Ishikawa (cell line): ENCODE measurements around the gene HOXD4.

Experiments
- CEBPB ChIP-seq: IDR thresholded peaks from 2 replicates; pipeline ENCODE4 v1.6.1; 2012
- EGR1 ChIP-seq: IDR thresholded peaks from 2 replicates; pipeline ENCODE4 v1.6.1; 2012
- EP300 ChIP-seq: IDR thresholded peaks from 2 replicates; pipeline ENCODE4 v1.6.1; 2012; ENCODE audit warnings: borderline replicate concordance
- MAX ChIP-seq: IDR thresholded peaks from 2 replicates; pipeline ENCODE4 v1.6.1; 2012
- NFIC ChIP-seq: IDR thresholded peaks from 2 replicates; pipeline ENCODE4 v1.6.1; 2012
- RAD21 ChIP-seq: IDR thresholded peaks from 2 replicates; pipeline ENCODE4 v1.6.1; 2012; ENCODE audit warnings: low read depth
- REST ChIP-seq: IDR thresholded peaks from 2 replicates; pipeline ENCODE4 v1.6.1; 2012; ENCODE audit warnings: low read depth, mild to moderate bottlenecking
- TAF1 ChIP-seq: IDR thresholded peaks from 2 replicates; pipeline ENCODE4 v1.6.1; 2012; ENCODE audit warnings: low read depth, mild to moderate bottlenecking
- TCF12 ChIP-seq: IDR thresholded peaks from 2 replicates; pipeline ENCODE4 v1.6.1; 2012; ENCODE audit warnings: low read depth
- TEAD4 ChIP-seq: IDR thresholded peaks from 2 replicates; pipeline ENCODE4 v1.6.1; 2012
- USF1 ChIP-seq: IDR thresholded peaks from 2 replicates; pipeline ENCODE4 v1.6.1; 2012
- YY1 ChIP-seq: IDR thresholded peaks from 2 replicates; pipeline ENCODE4 v1.6.1; 2012; ENCODE audit warnings: low read depth

DNA sequence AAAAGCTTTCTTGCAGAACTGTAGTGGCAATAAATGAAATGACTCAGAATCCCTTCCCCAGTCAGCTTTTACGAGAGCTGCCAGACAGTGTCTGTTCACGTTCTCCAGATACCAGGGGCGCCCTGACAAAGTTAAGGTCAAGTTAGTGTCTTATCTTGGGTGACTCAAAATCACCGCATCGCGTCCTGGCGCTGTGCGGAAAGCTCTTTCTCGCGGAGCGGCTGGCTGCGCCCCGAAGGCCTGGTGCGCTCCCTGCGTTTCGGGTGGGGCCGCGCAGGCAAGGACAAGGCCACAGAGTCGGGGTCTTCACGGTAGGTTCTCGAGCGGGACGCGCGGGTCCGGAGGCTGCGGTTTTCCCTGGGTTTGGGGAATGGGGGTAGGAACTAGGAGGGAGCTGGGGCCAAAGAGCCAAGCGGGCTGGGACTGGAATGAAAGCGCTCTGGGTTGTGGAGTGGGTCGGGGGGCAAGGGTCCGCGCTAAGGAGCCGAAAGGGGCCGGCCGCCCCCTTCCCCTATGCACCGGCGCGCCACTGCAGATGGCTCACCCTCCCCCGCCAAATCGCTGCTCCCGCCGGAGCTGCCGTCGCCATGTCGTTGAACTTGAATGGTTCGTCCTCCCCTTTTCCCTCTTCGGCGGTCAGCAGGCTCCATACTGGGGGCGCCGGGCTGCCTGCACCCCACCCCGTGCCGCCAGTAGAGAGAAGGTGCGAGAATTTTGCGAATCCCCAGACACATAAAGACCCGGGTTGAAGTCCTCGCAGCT is 46.9 kb upstream of the HOXD4 start:
- TF ChIP-seq YY1 (no peak), REST (no peak), CEBPB (no peak), TAF1 (no peak), USF1 (no peak), RAD21 (no peak), EP300 (no peak), TCF12 (no peak), MAX (no peak), EGR1 (no peak), TEAD4 (no peak), NFIC (no peak)
